Neural cell (in vitro differentiated cells): ENCODE data around the gene PYGO1. TPM values are rescaled to one million over a fixed set of nuclear protein-coding genes. Genes with fewer than 3 reads are reported as not detected.

Source experiments
- H2AFZ ChIP-seq: fragments of 200-600, 300-800 bp; sonication (generic), shearing (Covaris generic); 2 replicates; pipeline ENCODE4 v1.6.0; 2014; ENCODE audit warnings: low read depth, mild to moderate bottlenecking, antibody characterized with exemption, low read length, moderate library complexity
- H3F3A ChIP-seq: fragments of 200-600 bp; shearing (Covaris generic); 2 replicates; pipeline ENCODE4 v1.6.1; 2016; ENCODE audit warnings: mild to moderate bottlenecking, moderate library complexity, mixed read lengths, antibody characterized with exemption, low read length; ENCODE audit not compliant: insufficient read depth, poor library complexity, severe bottlenecking
- H3K27ac ChIP-seq: fragments of 200-600, 300-800 bp; sonication (generic), shearing (Covaris generic); 2 replicates; pipeline ENCODE4 v1.5.1; 2014; ENCODE audit warnings: mild to moderate bottlenecking, low read length, moderate library complexity
- H3K27me3 ChIP-seq: fragments of 300-800, 200-600 bp; sonication (generic), shearing (Covaris generic); 2 replicates; pipeline ENCODE4 v1.6.0; 2014; ENCODE audit warnings: mild to moderate bottlenecking, low read depth, low read length, moderate library complexity; ENCODE audit not compliant: insufficient read depth
- H3K36me3 ChIP-seq: fragments of 300-800, 200-600 bp; sonication (generic), shearing (Covaris generic); 2 replicates; pipeline ENCODE4 v1.5.1; 2014; ENCODE audit warnings: mild to moderate bottlenecking, antibody characterized with exemption, low read length, moderate library complexity; ENCODE audit not compliant: insufficient read depth
- H3K4me2 ChIP-seq: fragments of 300-800, 200-600 bp; sonication (generic), shearing (Covaris generic); 2 replicates; pipeline ENCODE4 v1.6.0; 2014; ENCODE audit warnings: mild to moderate bottlenecking, low read length
- H3K4me3 ChIP-seq: fragments of 300-800, 200-600 bp; sonication (generic), shearing (Covaris generic); 2 replicates; pipeline ENCODE4 v1.5.1; 2014; ENCODE audit warnings: mild to moderate bottlenecking, low read length, moderate library complexity
- H3K79me2 ChIP-seq: fragments of 200-600 bp; shearing (Covaris generic); replicated peaks from 2 replicates; pipeline ENCODE4 v1.6.0; 2014; ENCODE audit warnings: mild to moderate bottlenecking, low read length, moderate library complexity; ENCODE audit not compliant: insufficient read depth
- H3K9ac ChIP-seq: fragments of 300-800, 200-600 bp; sonication (generic), shearing (Covaris generic); 2 replicates; pipeline ENCODE4 v1.6.1; 2016; ENCODE audit warnings: mild to moderate bottlenecking, low read length, mixed read lengths
- H3K9me2 ChIP-seq: fragments of 200-600 bp; shearing (Covaris generic); 2 replicates; pipeline ENCODE4 v1.6.1; 2016; ENCODE audit warnings: mild to moderate bottlenecking, low read length, mixed read lengths; ENCODE audit not compliant: insufficient read depth
- H3K9me3 ChIP-seq: fragments of 200-600, 300-800 bp; sonication (generic), shearing (Covaris generic); 2 replicates; pipeline ENCODE4 v1.6.1; 2016; ENCODE audit warnings: mild to moderate bottlenecking, mixed run types, low read length, moderate library complexity, mixed read lengths
- H4K20me1 ChIP-seq: fragments of 200-600 bp; shearing (Covaris generic); 2 replicates; pipeline ENCODE4 v1.6.1; 2016; ENCODE audit warnings: mild to moderate bottlenecking, mixed run types; ENCODE audit not compliant: insufficient read depth
- EP300 ChIP-seq: fragments of 450-650 bp; conservative IDR thresholded peaks from 2 replicates; pipeline ENCODE4 v1.6.1; 2014; ENCODE audit warnings: antibody characterized with exemption, mild to moderate bottlenecking, moderate library complexity; ENCODE audit not compliant: poor library complexity, severe bottlenecking
- EZH2 ChIP-seq: fragments of 200-600, 300-800 bp; shearing (Covaris generic), sonication (generic); IDR thresholded peaks from 2 replicates; pipeline ENCODE4 v1.6.1; 2014; ENCODE audit warnings: antibody characterized with exemption, low read length, borderline replicate concordance, mild to moderate bottlenecking; ENCODE audit not compliant: insufficient read depth, poor library complexity, severe bottlenecking
- MXI1 ChIP-seq: fragments of 450-650 bp; conservative IDR thresholded peaks from 2 replicates; pipeline ENCODE4 v1.6.1; 2014; ENCODE audit warnings: antibody characterized with exemption, mild to moderate bottlenecking; ENCODE audit not compliant: poor library complexity, severe bottlenecking
- POLR2AphosphoS5 ChIP-seq: IDR thresholded peaks from 2 replicates; pipeline ENCODE4 v1.6.1; 2012
- RAD21 ChIP-seq: fragments of 450-650 bp; conservative IDR thresholded peaks from 2 replicates; pipeline ENCODE4 v1.6.1; 2014; ENCODE audit warnings: antibody characterized with exemption, mild to moderate bottlenecking, moderate library complexity
- REST ChIP-seq: IDR thresholded peaks from 2 replicates; pipeline ENCODE4 v1.6.1; 2012; ENCODE audit warnings: borderline replicate concordance
- SMC3 ChIP-seq: fragments of 450-650 bp; conservative IDR thresholded peaks from 2 replicates; pipeline ENCODE4 v1.6.1; 2014; ENCODE audit warnings: antibody characterized with exemption, mild to moderate bottlenecking, moderate library complexity; ENCODE audit not compliant: poor library complexity
- TAF1 ChIP-seq: IDR thresholded peaks from 2 replicates; pipeline ENCODE4 v1.6.1; 2012; ENCODE audit warnings: low read depth
- polyA plus RNA-seq: library from polyadenylated mRNA; depleted of rRNA; stranded (reverse); fragments of >200 nt; gene quantifications from 2 replicates; pipeline ENCODE4 v1.2.3, GENCODE V29; 2014
- TF ChIP-seq, protein P1 (sequence below): fragments of 450-650 bp; IDR thresholded peaks from 2 replicates; pipeline ENCODE4 v1.5.1; 2014; ENCODE audit warnings: antibody characterized with exemption, mild to moderate bottlenecking, moderate library complexity; ENCODE audit not compliant: poor library complexity, severe bottlenecking

The PYGO1 gene
- polyA plus RNA-seq, 1 donor from 2014 or later: 27.6 TPM

DNA sequence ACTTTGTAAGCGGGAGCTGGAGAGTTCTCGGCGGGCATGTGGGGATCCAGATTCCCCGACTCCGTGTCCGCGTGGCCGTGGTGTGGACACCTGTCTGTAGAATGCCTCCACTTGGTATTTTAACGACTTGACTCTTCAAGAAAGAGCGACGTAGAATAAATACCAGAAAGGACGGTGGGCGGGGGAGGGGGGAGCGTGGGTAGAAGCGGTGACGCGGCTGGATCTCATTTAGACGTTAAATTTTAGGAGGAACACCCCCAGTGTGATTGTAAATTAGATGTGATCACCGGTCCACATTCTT, 620 bp upstream of the PYGO1 start:
- Histone ChIP-seq H3K4me2 (no peak overlapping the region), H3K4me3 (peak overlapping the region; percentile 74), H3K9ac (peak overlapping the region; percentile 86), H3K9me2 (no peaks in the 10 kb centered on the region), H3K36me3 (no peaks in the 10 kb centered on the region), H3K9me3 (no peaks in the 10 kb centered on the region), H4K20me1 (no peaks in the 10 kb centered on the region), H3K27ac (peak overlapping the region; percentile 80), H2AFZ (peak overlapping the region; percentile 42), H3F3A (no peaks in the 10 kb centered on the region), H3K27me3 (no peaks in the 10 kb centered on the region), H3K79me2 (peaks cover 33% of the 10 kb centered on the region)
- TF ChIP-seq RAD21 (no peak), REST (no peak), SMC3 (no peak), EP300 (no peak), MXI1 (no peak), EZH2 (no peak), POLR2AphosphoS5 (no peak), TAF1 (no peak)
- TF ChIP-seq, protein P1, sequence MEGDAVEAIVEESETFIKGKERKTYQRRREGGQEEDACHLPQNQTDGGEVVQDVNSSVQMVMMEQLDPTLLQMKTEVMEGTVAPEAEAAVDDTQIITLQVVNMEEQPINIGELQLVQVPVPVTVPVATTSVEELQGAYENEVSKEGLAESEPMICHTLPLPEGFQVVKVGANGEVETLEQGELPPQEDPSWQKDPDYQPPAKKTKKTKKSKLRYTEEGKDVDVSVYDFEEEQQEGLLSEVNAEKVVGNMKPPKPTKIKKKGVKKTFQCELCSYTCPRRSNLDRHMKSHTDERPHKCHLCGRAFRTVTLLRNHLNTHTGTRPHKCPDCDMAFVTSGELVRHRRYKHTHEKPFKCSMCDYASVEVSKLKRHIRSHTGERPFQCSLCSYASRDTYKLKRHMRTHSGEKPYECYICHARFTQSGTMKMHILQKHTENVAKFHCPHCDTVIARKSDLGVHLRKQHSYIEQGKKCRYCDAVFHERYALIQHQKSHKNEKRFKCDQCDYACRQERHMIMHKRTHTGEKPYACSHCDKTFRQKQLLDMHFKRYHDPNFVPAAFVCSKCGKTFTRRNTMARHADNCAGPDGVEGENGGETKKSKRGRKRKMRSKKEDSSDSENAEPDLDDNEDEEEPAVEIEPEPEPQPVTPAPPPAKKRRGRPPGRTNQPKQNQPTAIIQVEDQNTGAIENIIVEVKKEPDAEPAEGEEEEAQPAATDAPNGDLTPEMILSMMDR: no peak

GRCh38 chr15:55587321-55588069, 650 bp downstream of the PYGO1 start:
- Histone ChIP-seq H3K4me3 (peak overlapping the region; percentile 80), H4K20me1 (peaks cover 2% of the 10 kb centered on the region), H3K79me2 (peaks cover 36% of the 10 kb centered on the region), H3K9me2 (no peaks in the 10 kb centered on the region), H3K9me3 (no peaks in the 10 kb centered on the region), H3F3A (no peaks in the 10 kb centered on the region), H3K36me3 (no peaks in the 10 kb centered on the region), H3K9ac (peak overlapping the region; percentile 86), H3K4me2 (peak overlapping the region; percentile 90), H2AFZ (peak overlapping the region; percentile 54), H3K27ac (peak overlapping the region; percentile 86), H3K27me3 (no peaks in the 10 kb centered on the region)
- no peak for TF ChIP-seq RAD21
- TF ChIP-seq REST: peak; percentile 12
